Mucosa of rectum (tissue), 2 donors: ENCODE measurements around the gene NSUN3.

Source experiments
- H3K27ac ChIP-seq, 2 donors: one replicate each; pipeline ENCODE4 v1.7.0; 2013; ENCODE audit warnings: inconsistent platforms in 2 of 2, low read depth in 2 of 2, low read length in 2 of 2
- H3K27me3 ChIP-seq, 2 donors: one replicate each; pipeline ENCODE4 v1.7.0; 2013; ENCODE audit warnings: low read length in 2 of 2; ENCODE audit not compliant: control insufficient read depth in 2 of 2, insufficient read depth in 2 of 2
- H3K36me3 ChIP-seq, 2 donors: one replicate each; pipeline ENCODE4 v1.7.0; 2013; ENCODE audit warnings: low read length in 2 of 2; ENCODE audit not compliant: control insufficient read depth in 2 of 2, insufficient read depth in 2 of 2
- H3K4me1 ChIP-seq, 2 donors: one replicate each; pipeline ENCODE4 v1.7.0; 2013; ENCODE audit warnings: low read length in 2 of 2, mild to moderate bottlenecking in 1 of 2; ENCODE audit not compliant: control insufficient read depth in 2 of 2, insufficient read depth in 2 of 2
- H3K4me3 ChIP-seq, 2 donors: one replicate each; pipeline ENCODE4 v1.7.0; 2013; ENCODE audit warnings: low read length in 2 of 2
- H3K9ac ChIP-seq, 2 donors: one replicate each; pipeline ENCODE4 v1.7.0; 2013; ENCODE audit warnings: low read length in 2 of 2, low read depth in 1 of 2, mild to moderate bottlenecking in 1 of 2
- H3K9me3 ChIP-seq, 2 donors: one replicate each; pipeline ENCODE4 v1.7.0; 2013; ENCODE audit warnings: low read length in 2 of 2; ENCODE audit not compliant: control insufficient read depth in 2 of 2
- donor health status: healthy.
- donor health status: Normal muscosa, but diverticular disease.

Gene NSUN3

GRCh38 chr3:94150113-94150512 lies 87.3 kb downstream of the NSUN3 start:
- H3K4me3 ChIP-seq = no peak overlapping the region
- H3K36me3 ChIP-seq = no peaks in the 10 kb centered on the region

DNA sequence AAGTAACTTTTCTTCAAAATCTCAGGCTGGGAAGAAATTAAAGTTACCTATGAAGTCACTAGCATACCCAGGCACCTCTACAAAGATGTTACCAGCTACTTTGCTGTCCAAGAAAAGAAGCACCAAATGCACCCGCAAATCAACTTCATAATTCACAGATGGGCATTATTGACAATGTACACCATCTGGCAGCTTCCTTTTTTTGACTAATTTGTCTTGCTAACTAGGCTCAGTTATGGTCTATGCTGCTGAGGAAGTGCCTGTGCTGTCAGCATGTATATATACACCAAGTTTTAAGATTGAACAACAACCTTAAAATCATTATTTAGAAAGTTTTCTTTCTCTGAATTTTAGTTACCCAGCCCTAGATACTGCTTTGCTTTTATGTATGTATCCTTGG lies 93.8 kb downstream of the NSUN3 start:
- Histone ChIP-seq H3K27ac (no peak overlapping the region), H3K9ac (no peak overlapping the region), H3K4me3 (no peak overlapping the region), H3K4me1 (no peaks in the 10 kb centered on the region), H3K27me3 (no peaks in the 10 kb centered on the region), H3K9me3 (no peaks in the 10 kb centered on the region), H3K36me3 (no peaks in the 10 kb centered on the region)

More at GRCh38 chr3:94150113-94150512, 87.3 kb downstream of the NSUN3 start:
- H3K27ac ChIP-seq = no peak overlapping the region
- H3K9ac ChIP-seq = no peak overlapping the region
- H3K9me3 ChIP-seq = no peaks in the 10 kb centered on the region
- H3K27me3 ChIP-seq = no peaks in the 10 kb centered on the region
- no peaks in the 10 kb centered on the region for H3K4me1 ChIP-seq

DNA sequence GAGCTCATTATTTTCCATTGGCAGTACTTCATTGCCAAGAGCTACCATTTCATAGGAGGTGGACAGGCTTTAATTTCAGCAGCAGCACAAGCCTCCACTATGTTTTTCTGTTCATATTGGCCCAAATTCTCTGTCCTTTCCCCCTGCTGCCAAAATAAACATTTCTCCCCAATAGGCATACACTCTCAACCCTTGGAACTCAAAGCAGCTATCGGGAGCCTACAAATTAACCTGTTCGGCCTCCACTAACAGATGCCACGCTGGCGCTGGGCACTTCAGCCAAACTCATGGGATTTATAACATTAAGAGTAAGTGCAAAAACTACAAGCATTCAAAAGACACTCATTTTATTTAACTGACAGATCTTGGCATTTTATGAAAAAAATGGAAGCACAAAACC lies 95.7 kb downstream of the NSUN3 start:
- Histone ChIP-seq H3K27me3 (no peaks in the 10 kb centered on the region), H3K4me3 (no peak overlapping the region), H3K9ac (no peak overlapping the region), H3K36me3 (no peaks in the 10 kb centered on the region), H3K27ac (no peak overlapping the region), H3K9me3 (no peaks in the 10 kb centered on the region), H3K4me1 (no peaks in the 10 kb centered on the region)

GRCh38 chr3:94159062-94159828 lies 96.4 kb downstream of the NSUN3 start:
- Histone ChIP-seq H3K9ac (no peak overlapping the region), H3K4me1 (no peaks in the 10 kb centered on the region), H3K9me3 (no peaks in the 10 kb centered on the region), H3K27ac (no peak overlapping the region), H3K27me3 (no peaks in the 10 kb centered on the region), H3K4me3 (no peak overlapping the region), H3K36me3 (no peaks in the 10 kb centered on the region)

DNA sequence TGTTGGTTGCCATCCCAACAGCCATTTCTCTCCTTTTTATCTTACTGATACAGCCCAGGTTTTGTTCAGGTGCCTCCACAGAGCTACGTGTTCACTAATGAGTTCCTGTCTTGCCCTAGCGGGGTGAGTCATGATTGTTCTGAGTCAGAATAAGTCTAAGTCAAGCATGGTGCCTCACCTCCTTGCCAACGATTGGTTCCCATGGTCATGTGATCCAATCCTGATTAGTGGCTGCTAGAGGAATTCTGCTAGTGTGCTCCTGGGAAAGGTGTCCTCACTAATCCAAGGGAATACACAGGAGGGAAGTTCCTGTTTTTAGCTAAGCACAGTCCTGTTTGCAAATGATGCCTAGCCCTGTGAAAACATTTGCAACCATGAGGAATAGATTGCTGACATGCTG lies 99.8 kb downstream of the NSUN3 start:
- Histone ChIP-seq H3K4me1 (no peaks in the 10 kb centered on the region), H3K27ac (no peak overlapping the region), H3K9ac (no peak overlapping the region), H3K36me3 (no peaks in the 10 kb centered on the region), H3K9me3 (no peaks in the 10 kb centered on the region), H3K4me3 (no peak overlapping the region), H3K27me3 (no peaks in the 10 kb centered on the region)

DNA sequence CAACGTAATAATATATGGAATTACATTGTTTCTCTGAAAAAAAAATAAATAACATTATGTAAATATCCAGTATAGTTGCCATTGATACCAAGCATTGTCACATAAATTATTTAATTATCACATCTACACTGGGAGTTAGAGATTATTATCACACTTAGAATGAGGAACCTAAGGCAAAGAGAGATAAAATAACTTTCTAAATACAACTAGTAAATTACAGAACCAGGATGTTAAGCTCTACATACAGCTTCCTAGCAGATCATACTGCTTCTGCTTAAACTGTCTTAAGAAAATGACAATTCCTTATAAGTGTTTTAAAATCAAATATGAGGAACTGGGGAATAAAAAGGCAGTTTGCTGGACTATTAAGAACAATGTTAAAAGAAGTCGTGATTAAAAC lies 104.5 kb downstream of the NSUN3 start:
- Histone ChIP-seq H3K4me3 (no peak overlapping the region), H3K27me3 (no peaks in the 10 kb centered on the region), H3K9me3 (no peaks in the 10 kb centered on the region), H3K36me3 (no peaks in the 10 kb centered on the region), H3K9ac (no peak overlapping the region), H3K27ac (no peak overlapping the region), H3K4me1 (no peaks in the 10 kb centered on the region)

DNA sequence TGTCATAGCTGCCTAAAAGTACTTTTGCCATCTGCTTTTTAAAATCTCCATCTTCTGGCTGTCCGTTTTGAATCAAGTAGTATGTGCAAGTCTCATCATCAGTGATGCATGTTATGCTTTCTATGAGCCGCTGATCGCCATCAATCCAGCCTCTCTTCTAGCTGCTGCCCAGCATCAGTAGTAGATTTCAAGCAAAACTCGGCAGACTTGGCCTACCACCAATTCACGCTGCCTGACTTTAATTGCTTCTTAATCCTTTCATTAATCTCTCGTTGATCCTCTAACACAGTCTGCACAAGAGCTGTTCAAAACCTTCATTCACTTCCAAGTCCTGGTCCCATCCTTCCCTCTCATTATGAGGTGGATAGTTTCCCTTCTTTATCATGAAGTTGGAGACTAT lies 104.9 kb downstream of the NSUN3 start:
- Histone ChIP-seq H3K4me3 (no peak overlapping the region), H3K27ac (no peak overlapping the region), H3K9me3 (no peaks in the 10 kb centered on the region), H3K36me3 (no peaks in the 10 kb centered on the region), H3K4me1 (no peaks in the 10 kb centered on the region), H3K27me3 (no peaks in the 10 kb centered on the region), H3K9ac (no peak overlapping the region)

DNA sequence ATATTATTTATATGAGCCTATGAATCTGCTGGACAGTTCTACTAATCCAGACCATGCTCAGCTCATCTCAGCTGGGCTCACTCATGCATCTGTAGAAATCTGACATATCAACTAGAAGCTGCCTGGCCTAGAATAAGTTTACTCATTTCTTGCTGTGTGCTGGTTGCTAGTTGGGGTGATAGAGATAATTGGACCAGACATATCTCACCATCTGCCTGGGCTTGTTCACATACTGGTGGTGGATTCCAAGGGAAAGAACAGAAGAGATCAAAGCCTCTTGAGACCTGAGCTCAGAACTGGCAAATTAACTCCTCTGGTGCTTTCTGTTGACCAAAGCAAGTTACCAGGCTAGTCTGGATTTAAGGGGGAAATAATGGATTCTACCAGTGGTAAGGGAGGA lies 109.1 kb downstream of the NSUN3 start:
- no peaks in the 10 kb centered on the region for H3K36me3 ChIP-seq
- no peaks in the 10 kb centered on the region for H3K27me3 ChIP-seq
- no peak overlapping the region for H3K27ac ChIP-seq
- no peak overlapping the region for H3K4me3 ChIP-seq
- H3K9me3 ChIP-seq = no peaks in the 10 kb centered on the region
- no peak overlapping the region for H3K9ac ChIP-seq
- no peaks in the 10 kb centered on the region for H3K4me1 ChIP-seq

DNA sequence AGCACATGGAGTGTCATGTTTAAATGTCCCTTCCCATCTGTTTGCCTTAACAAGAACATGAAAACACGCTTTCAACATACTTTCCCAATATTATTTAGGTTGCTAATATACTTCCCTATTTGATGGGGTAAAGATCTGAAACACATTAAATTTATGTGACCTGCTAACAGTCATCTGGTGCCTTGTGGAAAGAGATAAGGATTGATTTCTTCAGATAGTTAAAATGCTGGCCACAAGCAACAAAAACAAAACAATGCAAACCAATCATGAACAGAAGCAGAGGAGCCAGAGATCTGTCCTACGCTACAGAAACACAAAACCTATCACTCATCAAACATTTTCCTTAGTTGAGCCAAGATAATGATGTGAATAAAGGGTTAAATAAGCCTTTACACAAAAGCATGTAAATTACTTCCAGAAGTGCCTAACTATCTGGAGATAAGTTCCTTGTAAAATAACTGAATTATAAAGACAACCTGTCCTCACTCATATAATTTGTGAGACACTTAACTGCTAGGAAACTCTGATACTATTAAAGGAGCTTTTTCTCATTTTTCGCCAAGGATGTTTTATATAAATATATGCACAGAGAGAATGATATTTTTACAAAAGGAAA lies 109.9 kb downstream of the NSUN3 start:
- Histone ChIP-seq H3K9ac (no peak overlapping the region), H3K9me3 (no peaks in the 10 kb centered on the region), H3K4me1 (no peaks in the 10 kb centered on the region), H3K4me3 (no peak overlapping the region), H3K27ac (no peak overlapping the region), H3K36me3 (no peaks in the 10 kb centered on the region), H3K27me3 (no peaks in the 10 kb centered on the region)

DNA sequence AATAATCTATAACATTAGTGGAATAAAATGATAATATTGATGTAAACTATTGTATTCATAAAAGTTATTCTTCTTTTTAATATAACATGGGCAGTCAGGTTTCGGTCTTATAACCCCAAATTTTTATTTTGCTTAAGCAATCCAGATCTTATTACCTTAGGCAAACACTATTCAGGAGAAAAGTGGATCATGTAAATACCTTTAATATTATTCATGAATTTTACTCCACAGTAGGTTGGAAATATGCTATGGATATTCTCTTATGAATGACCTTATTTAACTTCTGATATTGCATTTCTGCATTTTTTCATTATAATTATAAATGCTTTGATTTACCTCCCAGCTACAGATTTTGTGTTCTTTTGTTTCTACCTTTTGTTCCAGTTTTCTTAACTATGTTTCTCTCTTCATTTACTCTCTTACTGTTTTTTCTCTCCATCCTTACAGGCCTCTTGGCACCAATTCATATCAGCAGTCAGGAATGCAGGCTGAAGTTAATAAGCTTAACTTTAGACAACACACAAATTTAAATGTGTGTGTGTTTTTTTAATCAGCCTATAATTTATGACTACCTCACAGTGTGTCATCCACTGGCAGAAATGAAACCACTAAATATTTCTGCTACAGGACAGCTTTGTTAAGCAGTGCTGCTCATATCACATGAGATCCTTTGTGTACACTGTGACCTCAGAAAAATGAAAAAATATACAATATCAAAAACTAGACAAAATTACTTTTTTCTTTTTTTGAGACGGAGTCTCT lies 111.0 kb downstream of the NSUN3 start:
- H3K27ac ChIP-seq = no peak overlapping the region

More for the DNA sequence above, 111.0 kb downstream of the NSUN3 start:
- H3K4me3 ChIP-seq = no peak overlapping the region
- no peaks in the 10 kb centered on the region for H3K27me3 ChIP-seq
- no peak overlapping the region for H3K9ac ChIP-seq
- H3K36me3 ChIP-seq = no peaks in the 10 kb centered on the region
- no peaks in the 10 kb centered on the region for H3K4me1 ChIP-seq
- H3K9me3 ChIP-seq = no peaks in the 10 kb centered on the region
